ENCODE measurements around the gene USP9Y. TPM values are rescaled to one million over a fixed set of nuclear protein-coding genes. Genes with fewer than 3 reads are reported as not detected.

Gene USP9Y
- total and polyA plus RNA-seq, 2 donors (not counting 3 experiments of a cell fraction or from before 2014, with no cell fraction given), result 13.6 to 17.4 TPM

DNA sequence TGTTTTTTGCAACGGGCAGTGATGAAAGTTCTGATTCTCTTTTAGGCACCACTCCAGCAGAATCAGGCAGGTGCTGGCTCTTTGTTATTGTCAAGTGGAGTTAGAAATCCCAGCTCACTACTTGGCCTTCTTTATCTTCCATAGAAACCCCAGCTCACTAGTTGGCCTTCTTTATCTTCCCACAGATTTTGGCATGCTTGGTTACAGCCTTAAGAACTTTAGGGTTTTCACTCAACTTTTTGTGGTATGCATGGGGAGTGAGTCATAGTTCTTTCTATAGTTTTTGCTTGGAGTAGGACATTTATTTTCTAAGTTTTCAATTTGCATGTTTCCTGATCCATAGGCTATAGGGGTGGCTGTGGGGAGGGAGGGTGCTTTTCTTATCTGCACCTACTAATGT, 55.0 kb downstream of the USP9Y start:
- Histone ChIP-seq H3K27ac (ENCODE audit: insufficient read depth, low read depth, low read length) (no peak overlapping the region), H3K27me3 (ENCODE audit: control insufficient read depth in 2 of 2, insufficient read depth in 2 of 2, low read length in 2 of 2) (no peaks in the 10 kb centered on the region), H4K20me1 (replicated peaks; ENCODE audit: control insufficient read depth, extremely low read depth, insufficient read depth, low read length) (no peaks in the 10 kb centered on the region), H3K9me3 (replicated peaks; ENCODE audit: control insufficient read depth, insufficient read depth, low read length) (no peaks in the 10 kb centered on the region), H3K9ac (replicated peaks; ENCODE audit: extremely low read depth, insufficient read depth, low read length) (no peak overlapping the region), H3K4me1 (ENCODE audit: control insufficient read depth, extremely low read depth, insufficient read depth, low read length) (no peaks in the 10 kb centered on the region), H2AFZ (ENCODE audit: low read depth, low read length) (no peak overlapping the region), H3K79me2 (ENCODE audit: control insufficient read depth, insufficient read depth, low read length) (no peaks in the 10 kb centered on the region), H3K4me3 (replicated peaks in 1 of 3; ENCODE audit: insufficient read depth in 1 of 3, low read depth in 1 of 3, low read length in 3 of 3) (no peak overlapping the region), H3K9me1 (replicated peaks; ENCODE audit: control insufficient read depth, extremely low read depth, insufficient read depth, low read length) (no peaks in the 10 kb centered on the region), H3K36me3 (ENCODE audit: control insufficient read depth in 2 of 2, extremely low read depth in 1 of 2, insufficient read depth in 2 of 2, low read length in 2 of 2) (peaks cover 0 to 2% of the 10 kb centered on the region in 2 experiments), H3K4me2 (ENCODE audit: insufficient read depth, low read length) (no peak overlapping the region)
- FAIRE-seq (no peak), DNase-seq (ENCODE audit: low read depth, low spot score) (no peak)
- no TSS peak for BruUV-seq (replicated peaks)
- intact Hi-C loops (cut with micrococcal nuclease), result no loop called here
- ChIA-PET POLR2A (no interaction called here), CTCF (no interaction called here)
- dilution Hi-C loops (cut with MboI; ENCODE audit: extremely low pct_ligation_motif_present, low sequenced_read_pairs), result no loop called here
- TF ChIP-seq, protein P1, sequence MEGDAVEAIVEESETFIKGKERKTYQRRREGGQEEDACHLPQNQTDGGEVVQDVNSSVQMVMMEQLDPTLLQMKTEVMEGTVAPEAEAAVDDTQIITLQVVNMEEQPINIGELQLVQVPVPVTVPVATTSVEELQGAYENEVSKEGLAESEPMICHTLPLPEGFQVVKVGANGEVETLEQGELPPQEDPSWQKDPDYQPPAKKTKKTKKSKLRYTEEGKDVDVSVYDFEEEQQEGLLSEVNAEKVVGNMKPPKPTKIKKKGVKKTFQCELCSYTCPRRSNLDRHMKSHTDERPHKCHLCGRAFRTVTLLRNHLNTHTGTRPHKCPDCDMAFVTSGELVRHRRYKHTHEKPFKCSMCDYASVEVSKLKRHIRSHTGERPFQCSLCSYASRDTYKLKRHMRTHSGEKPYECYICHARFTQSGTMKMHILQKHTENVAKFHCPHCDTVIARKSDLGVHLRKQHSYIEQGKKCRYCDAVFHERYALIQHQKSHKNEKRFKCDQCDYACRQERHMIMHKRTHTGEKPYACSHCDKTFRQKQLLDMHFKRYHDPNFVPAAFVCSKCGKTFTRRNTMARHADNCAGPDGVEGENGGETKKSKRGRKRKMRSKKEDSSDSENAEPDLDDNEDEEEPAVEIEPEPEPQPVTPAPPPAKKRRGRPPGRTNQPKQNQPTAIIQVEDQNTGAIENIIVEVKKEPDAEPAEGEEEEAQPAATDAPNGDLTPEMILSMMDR (IDR thresholded peaks at IDR 0.05; ENCODE audit: extremely low read depth in 1 of 2, insufficient read depth in 1 of 2, low read depth in 1 of 2, low read length in 2 of 2), result no peak
- TF ChIP-seq FOS (IDR thresholded peaks at IDR 0.05; ENCODE audit: borderline replicate concordance, insufficient read depth, low read length), result no peak
- TF ChIP-seq MYC (IDR thresholded peaks at IDR 0.05; ENCODE audit: low read depth, low read length), result no peak
- no peak for TF ChIP-seq GATA2 (IDR thresholded peaks at IDR 0.05; ENCODE audit: insufficient read depth, insufficient read length, low read depth, low read length)
- TF ChIP-seq POLR2AphosphoS5 (IDR thresholded peaks at IDR 0.05; ENCODE audit: insufficient read depth, low read depth, low read length), result no peak
- TF ChIP-seq JUN (IDR thresholded peaks at IDR 0.05; ENCODE audit: borderline replicate concordance, insufficient read depth, insufficient read length, low read depth), result no peak
- no peak for TF ChIP-seq POLR2A (IDR thresholded peaks at IDR 0.05; ENCODE audit: low read depth, low read length)
- TF ChIP-seq EZH2 (IDR thresholded peaks at IDR 0.05; ENCODE audit: borderline replicate concordance, low read depth, low read length, severe bottlenecking), result no peak
- TF ChIP-seq, protein P2, sequence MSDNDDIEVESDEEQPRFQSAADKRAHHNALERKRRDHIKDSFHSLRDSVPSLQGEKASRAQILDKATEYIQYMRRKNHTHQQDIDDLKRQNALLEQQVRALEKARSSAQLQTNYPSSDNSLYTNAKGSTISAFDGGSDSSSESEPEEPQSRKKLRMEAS (IDR thresholded peaks at IDR 0.05; ENCODE audit: insufficient read depth, insufficient read length), result no peak
